Ovary (tissue), 3 donors: ENCODE measurements around the gene PES1.

Source experiments
- CTCF ChIP-seq, 3 donors: fragments of 450-650 bp in 2 of 3; fragments of 200-600 bp in 1 of 3; IDR thresholded peaks; one replicate each; pipeline versions ENCODE4 v1.5.1 to v1.8.0; 2016 to 2022; ENCODE audit warnings: antibody characterized with exemption in 3 of 3, mild to moderate bottlenecking in 1 of 3
- POLR2A ChIP-seq: fragments of 450-650 bp; IDR thresholded peaks from one replicate; pipeline ENCODE4 v1.6.1; 2017; ENCODE audit warnings: antibody characterized with exemption, mild to moderate bottlenecking, moderate library complexity
- donor health status: DM: no; HTN: no; CAD: no.

DNA sequence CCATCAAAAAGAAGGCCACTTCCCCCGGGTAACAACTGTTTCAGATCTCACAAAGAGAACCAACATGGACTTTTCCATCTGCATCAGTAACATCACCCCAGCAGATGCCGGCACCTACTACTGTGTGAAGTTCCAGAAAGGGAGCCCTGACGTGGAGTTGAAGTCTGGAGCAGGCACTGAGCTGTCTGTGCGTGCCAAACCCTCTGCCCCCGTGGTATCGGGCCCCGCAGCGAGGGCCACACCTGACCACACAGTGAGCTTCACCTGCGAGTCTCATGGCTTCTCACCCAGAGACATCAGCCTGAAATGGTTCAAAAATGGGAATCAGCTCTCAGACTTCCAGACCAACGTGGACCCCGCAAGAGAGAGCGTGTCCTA lies 48.9 kb downstream of the PES1 start:
- TF ChIP-seq CTCF (IDR thresholded peaks at IDR 0.05) (no peak), POLR2A (no peak)
